ENCODE measurements around the gene DAGLA.

The DAGLA gene

DNA sequence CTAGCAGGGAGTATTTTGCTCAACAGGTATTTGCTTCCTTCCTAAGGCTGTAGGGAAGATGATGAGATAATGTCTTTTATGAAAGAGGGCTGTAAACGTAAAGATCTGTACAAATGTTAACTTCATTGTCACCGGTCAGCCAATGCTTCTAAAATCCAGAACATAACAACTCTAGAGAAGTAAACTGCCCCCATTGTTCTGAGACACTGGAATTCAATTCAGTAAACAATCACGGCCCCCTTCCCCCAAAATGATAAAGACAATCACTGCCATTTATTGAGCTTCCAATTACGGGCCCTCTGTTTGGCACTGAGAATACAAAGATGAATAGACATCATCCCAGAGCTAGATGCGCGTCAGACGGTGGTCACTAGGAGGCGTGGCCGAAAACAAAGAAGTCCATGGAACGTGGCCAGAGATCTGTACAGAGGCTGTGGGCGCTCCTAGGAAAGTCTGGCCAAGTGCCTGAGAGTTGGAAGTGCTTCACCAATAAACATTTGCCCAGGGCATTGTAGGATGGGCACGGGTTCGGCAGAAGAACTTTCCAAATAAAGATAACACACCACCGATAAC is 111.6 kb downstream of the DAGLA start:
- intact Hi-C loops (cut with DNase I) = no loop called here
- DNase-seq = peak; percentile 58 to 97 (median 84)

DNA sequence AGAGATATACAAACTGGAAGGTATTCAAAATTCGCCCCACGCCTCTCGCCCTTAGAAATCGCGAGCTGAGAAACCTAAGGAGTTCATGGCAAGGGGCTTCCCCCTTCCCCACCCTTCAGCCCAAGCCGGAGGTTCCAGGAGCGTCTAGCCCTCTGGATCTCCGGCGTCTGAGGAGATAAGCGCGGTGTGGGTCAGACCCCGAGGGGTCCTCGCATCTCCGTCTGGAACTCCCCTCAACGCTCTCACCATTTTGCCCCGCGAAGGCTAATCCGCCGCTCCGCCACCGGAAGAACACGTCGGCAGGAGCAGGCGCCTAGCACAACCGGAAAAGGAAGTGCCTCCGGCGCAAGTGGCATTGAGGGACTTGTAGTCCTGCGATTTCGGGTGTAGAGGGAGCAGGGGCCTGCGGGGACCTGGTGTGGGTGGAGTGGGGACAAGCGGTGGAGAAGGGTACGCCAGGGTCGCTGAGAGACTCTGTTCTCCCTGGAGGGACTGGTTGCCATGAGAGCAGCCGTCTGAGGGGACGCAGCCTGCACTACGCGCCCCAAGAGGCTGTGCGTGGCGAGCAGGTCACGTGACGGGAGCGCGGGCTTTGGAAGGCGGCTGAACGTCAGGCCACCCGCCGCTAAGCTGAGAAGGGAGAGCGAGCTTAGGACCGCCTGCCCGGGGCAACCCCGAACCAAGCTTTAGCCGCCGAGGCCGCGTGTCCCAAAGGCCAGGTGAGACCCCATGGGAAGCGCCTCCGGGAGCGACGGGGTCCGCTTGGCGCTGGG is 112.3 kb downstream of the DAGLA start, which contains the start of the genes FEN1 and TMEM258:
FEN1 (plus strand) TSS at position 602 of the 773 bp plus-strand sequence. CDS start 2,451 bp downstream, outside the sequence.
TMEM258 (minus strand) TSS at position 290 of the 773 bp plus-strand sequence; CDS start at position 249, 41 bp downstream.
- intact Hi-C loops (cut with DNase I) = no loop called here
- DNase-seq = peak; percentile 87 to 99 (median 94)

- DNase-seq = peak in 1 of 10 donors; percentile 85
- intact Hi-C loops (cut with DNase I) = no loop called here
Observed at GRCh38 chr11:61793083-61793828, 113.1 kb downstream of the DAGLA start.

GRCh38 chr11:61793829-61794204 is 113.6 kb downstream of the DAGLA start:
- intact Hi-C loops (cut with DNase I) = loop anchor here (2.0 kb wide), 1 partner anchor 315 kb away; no protein-coding TSS in a partner anchor
- no peak for DNase-seq

DNA sequence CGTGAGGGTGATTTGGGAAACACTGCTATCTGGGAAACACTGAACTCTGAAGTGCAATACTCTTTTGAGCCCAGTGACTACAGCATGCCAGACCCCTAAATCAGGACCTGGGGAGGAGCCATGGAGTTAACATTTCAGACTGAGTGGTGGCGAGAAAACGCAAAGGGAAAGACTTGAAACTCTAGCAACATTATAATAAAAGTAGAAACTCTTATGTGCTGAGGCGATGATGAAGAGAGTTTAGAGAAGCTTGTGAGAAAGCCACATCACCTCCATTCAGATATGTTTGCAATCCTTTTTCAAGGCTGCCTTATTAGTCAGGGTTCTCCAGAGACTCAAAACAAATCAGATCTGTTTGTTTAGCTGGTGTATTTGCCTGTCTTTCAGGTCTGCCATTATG is 114.4 kb downstream of the DAGLA start:
- intact Hi-C loops (cut with DNase I) = loop anchor here (2.0 kb wide), 1 partner anchor 314 kb away; no protein-coding TSS in a partner anchor
- DNase-seq = no peak

- no peak for DNase-seq
- intact Hi-C loops (cut with DNase I) = loop anchor here (2.0 kb wide), 1 partner anchor 313 kb away; no protein-coding TSS in a partner anchor
Observed at GRCh38 chr11:61795459-61795858, 115.3 kb downstream of the DAGLA start.

DNA sequence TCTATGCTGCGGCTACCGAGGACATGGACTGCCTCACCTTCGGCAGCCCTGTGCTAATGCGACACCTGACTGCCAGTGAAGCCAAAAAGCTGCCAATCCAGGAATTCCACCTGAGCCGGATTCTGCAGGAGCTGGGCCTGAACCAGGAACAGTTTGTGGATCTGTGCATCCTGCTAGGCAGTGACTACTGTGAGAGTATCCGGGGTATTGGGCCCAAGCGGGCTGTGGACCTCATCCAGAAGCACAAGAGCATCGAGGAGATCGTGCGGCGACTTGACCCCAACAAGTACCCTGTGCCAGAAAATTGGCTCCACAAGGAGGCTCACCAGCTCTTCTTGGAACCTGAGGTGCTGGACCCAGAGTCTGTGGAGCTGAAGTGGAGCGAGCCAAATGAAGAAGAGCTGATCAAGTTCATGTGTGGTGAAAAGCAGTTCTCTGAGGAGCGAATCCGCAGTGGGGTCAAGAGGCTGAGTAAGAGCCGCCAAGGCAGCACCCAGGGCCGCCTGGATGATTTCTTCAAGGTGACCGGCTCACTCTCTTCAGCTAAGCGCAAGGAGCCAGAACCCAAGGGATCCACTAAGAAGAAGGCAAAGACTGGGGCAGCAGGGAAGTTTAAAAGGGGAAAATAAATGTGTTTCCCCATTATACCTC is 115.8 kb downstream of the DAGLA start:
- no peak for DNase-seq
- intact Hi-C loops (cut with DNase I) = loop anchor here (2.0 kb wide), 3 partner anchors 151 to 313 kb away; no protein-coding TSS in a partner anchor

Measured in posterior cingulate gyrus (tissue), 11 donors.